Measurements from ENCODE around the gene PGRMC2.
A peak's percentile ranks its signal among the peaks of the same experiment; 100 is the strongest.

PGRMC2 gene

GRCh38 chr4:128303405-128303785 is 15.8 kb upstream of the PGRMC2 start:
- Histone ChIP-seq H3K27ac (ENCODE audit: extremely low read depth, low read depth, low read length) (no peak overlapping the region), H3K9me3 (ENCODE audit: control insufficient read depth, insufficient read depth, low read depth, low read length) (no peaks in the 10 kb centered on the region), H3K4me1 (ENCODE audit: control insufficient read depth, insufficient read depth, low read length) (no peaks in the 10 kb centered on the region), H3K36me3 (ENCODE audit: control insufficient read depth in 2 of 2, insufficient read depth in 1 of 2, low read length in 2 of 2) (no peaks in the 10 kb centered on the region), H3K4me3 (ENCODE audit: low read depth, low read length) (no peak overlapping the region)
- CTCF ChIA-PET = no interaction called here
- no peak for TF ChIP-seq ZNF518A (tag by site-specific recombination; conservative IDR thresholded peaks at IDR 0.05; ENCODE audit: low read depth)
- no peak for TF ChIP-seq HIC1 (tag by site-specific recombination; IDR thresholded peaks at IDR 0.05)
- no peak for TF ChIP-seq ELK4 (IDR thresholded peaks at IDR 0.05; ENCODE audit: borderline replicate concordance, low read depth, low read length)
- no peak for TF ChIP-seq TSHZ1 (tag by site-specific recombination; IDR thresholded peaks at IDR 0.05; ENCODE audit: borderline replicate concordance)
- POLR2A ChIA-PET = no interaction called here

GRCh38 chr4:128301979-128302378 is 14.4 kb upstream of the PGRMC2 start:
- ChIA-PET CTCF (no interaction called here), POLR2A (no interaction called here)
- no peaks in the 10 kb centered on the region for H3K4me1 ChIP-seq (ENCODE audit: control insufficient read depth, insufficient read depth, low read length)
- H3K4me3 ChIP-seq (ENCODE audit: low read depth, low read length) = no peak overlapping the region
- H3K9me3 ChIP-seq (ENCODE audit: control insufficient read depth, insufficient read depth, low read depth, low read length) = no peaks in the 10 kb centered on the region
- no peaks in the 10 kb centered on the region for H3K36me3 ChIP-seq (ENCODE audit: control insufficient read depth in 2 of 2, insufficient read depth in 1 of 2, low read length in 2 of 2)
- no peak overlapping the region for H3K27ac ChIP-seq (ENCODE audit: extremely low read depth, low read depth, low read length)
- TF ChIP-seq ZNF398 (tag by site-specific recombination; IDR thresholded peaks at IDR 0.05) = 0 out of 2 replicates have a peak, but pooled peaks have one; percentile 34
- no peak for TF ChIP-seq ZNF155 (tag by site-specific recombination; IDR thresholded peaks at IDR 0.05)
- peak; percentile 10 for TF ChIP-seq ZNF335 (tag by site-specific recombination; conservative IDR thresholded peaks at IDR 0.05)
- TF ChIP-seq HOXC10 (CRISPR knock-in tag; IDR thresholded peaks at IDR 0.05) = no peak
